ENCODE results near the gene TESMIN.

TESMIN gene

DNA sequence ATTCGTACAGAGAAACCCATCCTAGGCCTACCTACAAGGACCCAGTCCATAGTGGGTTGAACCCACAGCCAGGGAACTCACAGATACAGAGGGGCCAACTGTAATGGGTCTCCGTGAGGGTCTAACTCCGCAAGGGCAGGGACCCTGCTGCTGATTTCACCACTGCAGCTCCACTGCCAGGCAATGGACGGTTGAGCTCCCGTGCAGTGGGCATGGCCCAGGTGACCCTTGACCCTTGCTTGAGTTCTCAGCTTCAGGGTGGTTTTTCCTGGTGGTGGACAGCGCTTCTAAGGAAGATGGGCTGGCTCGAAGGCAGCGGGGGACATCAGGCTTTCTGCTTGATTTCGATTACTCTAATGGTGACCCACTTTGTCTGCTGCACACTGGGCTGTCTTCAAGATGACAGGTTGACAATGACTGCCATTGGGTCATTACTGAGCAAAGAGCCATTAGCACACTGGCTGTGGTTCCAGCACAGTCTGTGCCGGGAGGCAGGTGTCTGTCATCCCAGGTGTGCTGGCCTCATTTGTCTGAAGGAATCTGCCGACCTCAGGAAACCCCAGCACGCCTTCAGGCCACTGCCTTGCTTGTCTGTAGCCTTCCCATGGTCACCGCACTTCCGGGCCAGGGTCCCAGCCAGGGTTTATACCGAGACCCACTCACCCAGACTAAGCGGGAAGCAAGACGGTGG is 70.6 kb downstream of the TESMIN start:
- no peak for FAIRE-seq

DNA sequence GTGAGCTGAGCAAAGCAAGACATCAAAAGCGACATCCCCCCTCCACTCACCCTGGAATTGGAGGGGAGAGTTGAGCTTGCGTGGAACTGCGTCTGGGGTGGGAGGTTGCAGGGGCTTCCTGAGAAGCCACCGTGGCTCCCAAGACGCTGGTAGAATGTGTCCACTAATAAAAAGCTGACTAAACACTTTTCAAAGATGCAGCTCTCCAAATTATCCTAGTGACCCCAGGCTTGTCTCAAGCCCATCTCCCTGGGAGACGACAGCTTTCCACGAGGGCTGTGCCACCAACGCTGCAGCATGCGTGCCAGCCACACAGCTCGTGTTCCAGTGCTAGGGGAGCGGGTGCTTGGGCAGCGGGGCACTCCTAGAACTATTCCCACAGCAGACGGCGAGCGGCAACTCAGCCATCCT is 73.3 kb downstream of the TESMIN start:
- no peak for FAIRE-seq

DNA sequence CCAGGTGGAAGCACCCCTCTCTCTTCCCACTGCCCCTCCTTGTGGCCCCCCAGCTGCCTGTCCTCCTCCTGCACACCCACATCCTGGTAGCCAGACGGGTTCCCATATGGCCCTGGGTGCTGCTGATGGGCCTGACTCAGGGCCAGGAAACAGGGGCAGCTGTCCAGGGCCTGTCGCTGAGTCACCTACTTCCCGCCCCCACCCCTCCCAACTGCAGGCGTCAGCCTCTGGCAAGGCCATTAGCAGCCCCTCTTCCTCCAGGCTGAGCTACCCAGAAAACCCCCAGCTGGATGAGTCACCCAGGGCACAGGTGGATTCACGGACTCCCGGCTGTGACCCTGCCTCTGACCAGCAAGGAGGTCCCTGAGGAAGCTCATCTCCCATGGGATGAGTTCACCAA is 73.9 kb downstream of the TESMIN start:
- no peak for FAIRE-seq

DNA sequence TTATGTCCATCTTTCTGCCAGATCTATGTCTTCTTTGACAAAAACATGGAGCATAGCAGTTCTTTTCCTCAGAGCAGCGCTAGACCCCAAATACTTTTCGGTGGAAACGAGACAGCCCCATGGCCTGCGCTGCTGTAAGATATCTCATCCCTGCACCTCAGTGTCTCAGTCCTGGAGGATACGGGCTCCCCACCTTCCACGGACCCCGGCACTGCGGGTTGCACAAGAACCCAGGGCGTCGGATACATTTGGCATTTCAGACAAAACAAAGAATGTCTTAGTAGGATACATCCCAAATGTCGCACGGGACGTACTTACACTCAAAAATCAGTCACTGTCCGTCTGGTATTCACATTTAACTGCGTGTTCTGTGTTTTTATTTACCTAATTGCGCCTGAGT is 76.9 kb downstream of the TESMIN start:
- FAIRE-seq: no peak

DNA sequence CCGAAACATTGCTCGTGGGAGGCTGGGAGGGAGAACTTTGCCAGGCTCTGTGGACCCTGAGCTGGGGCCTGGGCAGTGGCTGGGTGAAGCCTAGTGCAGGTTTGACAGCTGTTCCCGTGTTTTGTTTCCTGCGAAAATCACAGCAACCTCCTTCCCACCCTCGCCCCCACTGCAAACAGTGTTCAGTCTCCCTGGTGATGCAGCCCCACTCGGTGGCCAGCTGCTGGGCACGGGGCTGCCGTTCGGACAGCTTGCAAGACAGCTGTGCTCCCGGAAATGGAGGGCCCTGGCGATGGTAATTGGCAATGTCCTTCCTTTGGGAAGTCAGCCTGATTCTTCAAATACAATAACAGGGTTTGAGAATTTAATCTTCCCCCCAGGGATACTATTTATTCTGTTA is 77.3 kb downstream of the TESMIN start:
- no peak for FAIRE-seq

DNA sequence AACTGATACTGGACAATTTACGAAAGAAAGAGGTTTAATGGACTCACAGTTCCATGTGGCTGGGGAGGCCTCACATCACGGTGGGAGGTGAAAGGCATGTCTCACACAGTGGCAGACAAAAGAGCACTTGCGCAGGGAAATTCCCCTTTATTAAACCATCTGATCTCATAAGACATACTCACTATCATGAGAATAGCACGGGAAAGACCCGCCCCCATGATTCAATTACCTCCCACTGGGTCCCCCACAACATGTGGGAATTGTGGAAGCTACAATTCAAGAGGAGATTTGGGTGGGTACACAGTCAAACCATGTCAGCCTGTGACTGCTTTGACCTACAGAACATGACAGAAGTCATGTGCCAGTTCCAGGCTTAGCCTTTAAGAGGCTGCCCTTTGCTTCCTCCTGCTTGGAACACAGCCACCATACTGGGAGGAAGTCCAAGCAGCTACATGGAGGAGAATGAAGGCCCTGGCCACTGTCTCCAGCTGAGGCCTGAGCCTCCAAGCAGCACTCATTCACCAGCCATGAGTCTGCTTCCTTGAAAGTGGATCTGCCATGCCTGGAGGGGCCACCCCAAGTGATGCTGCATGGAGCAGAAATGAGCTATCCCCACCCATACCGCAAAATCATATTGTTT is 77.9 kb downstream of the TESMIN start:
- FAIRE-seq: no peak

DNA sequence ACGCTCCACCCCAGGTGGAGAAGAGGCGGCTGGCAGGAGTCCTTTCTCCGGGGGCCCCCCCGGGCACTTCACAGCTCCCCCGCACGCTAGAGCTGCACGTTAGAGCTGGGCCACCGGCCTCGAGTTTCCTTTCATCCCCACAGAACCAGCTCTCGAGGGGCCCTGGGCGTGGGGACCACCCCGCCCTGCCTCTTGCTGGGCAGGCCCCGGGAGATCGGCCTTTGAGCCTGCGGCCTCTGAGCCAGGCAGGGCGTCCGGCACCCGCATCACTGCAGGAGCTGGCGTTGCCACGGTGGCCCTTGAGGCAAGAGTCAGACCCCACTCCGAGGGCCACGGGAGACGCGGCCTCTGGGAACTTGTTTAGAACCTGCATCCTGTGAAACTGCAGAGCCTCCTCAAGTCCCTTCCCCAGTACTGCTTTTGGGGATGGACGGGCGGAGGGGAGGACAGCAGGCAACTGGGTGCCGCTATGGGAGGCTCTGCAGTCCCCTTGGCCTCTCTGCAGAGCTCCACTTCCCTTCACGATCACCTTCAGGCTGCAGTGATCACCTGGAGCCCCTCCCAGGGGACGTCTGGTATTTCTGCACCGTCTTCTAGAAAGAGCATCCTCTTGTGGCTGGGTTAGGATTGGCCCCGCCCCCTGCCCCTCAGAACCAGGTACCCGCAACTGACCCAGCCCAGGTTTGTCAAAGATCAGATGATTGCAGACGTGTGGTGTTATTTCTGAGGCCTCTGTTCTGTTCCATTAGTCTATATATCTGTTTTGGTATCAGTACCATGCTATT is 80.9 kb downstream of the TESMIN start:
- FAIRE-seq: no peak

DNA sequence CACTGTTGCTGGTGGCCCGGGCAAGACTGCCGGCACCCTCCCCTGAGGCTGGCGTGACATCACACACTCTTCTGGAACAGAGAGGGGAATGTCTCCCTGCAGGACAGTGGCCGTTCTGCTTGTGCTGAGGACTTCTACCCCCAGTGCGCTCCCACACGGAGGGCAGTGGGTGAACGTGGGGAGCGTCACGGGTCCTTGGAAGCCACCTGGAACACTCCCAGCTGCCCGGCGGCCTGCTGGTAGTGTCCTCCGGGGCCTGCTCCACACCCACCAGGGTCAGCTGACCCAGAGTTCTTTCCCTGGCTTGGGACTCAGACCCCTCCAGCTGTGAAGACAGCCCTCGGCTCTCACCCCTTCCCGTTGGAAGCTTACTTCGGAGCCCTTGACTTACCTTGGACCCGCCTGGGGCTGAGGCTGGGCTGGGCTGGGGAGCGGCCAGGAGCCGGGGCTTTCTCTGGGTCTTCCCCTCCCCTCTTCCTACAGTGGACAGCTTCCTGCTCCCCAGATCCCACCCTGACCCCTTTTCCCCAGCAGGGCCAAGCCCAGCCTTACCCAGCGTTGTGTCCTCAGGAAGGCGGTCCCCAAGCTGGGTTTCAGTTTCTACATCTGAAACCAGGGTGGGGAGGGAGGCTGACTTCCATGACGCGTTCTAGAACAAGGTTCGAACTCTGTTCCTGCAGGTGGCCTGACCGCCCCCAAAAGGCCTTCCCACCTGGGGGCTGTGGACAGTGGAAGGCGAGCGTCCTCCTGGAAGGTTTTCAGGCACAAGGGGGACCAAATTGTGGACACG is 81.8 kb downstream of the TESMIN start:
- no peak for FAIRE-seq

DNA sequence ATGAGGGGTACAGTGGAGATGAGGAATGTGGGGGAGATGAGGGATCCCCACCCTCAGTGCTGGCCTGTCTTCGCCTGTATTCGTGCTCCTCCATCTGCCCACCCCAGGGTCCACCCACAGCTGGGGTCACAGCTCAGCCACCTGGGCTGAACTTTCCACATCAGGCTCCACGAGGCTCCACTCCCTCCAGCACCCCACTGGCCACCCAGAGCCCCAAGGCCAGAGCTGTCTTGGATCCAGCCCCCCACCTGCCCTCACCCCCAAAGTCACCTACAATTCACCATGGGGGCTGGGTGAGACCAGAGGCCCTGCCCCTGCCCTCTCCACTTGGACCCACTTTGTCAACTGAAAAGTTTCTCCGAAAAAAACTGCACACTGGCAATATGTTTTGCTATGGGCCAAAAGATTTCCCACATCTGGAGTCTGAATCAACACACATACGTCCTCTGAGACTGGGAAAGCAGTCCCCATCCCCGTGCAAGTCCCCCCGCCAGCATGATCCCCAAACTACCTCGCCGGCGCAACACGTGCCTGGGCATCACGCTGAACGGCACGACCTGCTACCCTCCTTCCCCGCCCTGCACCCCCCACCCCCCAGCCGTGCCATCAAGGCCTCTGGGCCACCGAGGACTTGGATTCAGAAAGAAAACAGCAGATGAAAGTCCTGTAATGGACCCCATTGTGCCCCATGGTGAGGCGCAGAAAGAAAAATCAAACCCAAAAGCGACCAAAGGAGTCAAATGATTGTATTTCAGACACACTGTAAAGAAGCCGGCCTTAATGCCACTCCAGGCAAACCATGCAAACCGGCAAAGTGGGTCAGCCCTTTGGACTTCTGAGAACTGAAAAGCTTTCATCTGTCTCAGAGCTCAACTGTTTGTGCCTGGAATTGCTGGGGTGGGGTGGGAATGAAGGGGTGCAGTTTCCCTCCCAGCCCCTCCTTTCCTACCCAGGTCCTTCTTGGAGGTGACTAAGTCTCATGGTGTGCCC is 83.5 kb downstream of the TESMIN start:
- no peak for FAIRE-seq

DNA sequence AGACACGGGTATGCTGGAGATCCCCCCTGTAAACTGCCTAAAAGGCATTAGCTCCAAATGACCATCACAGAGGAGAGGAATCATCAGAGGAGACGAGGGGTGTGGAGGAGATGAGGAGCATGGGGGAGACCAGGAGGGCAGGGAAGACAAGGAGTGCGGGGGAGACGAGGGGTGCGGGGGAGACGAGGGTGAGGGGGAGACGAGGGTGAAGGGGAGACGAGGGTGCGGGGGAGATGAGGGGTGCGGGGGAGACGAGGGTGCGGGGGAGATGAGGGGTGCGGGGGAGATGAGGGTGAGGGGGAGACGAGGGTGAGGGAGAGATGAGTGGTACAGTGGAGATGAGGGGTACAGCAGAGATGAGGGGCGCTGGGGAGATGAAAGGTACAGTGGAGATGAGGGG is 84.5 kb downstream of the TESMIN start:
- FAIRE-seq: no peak

DNA sequence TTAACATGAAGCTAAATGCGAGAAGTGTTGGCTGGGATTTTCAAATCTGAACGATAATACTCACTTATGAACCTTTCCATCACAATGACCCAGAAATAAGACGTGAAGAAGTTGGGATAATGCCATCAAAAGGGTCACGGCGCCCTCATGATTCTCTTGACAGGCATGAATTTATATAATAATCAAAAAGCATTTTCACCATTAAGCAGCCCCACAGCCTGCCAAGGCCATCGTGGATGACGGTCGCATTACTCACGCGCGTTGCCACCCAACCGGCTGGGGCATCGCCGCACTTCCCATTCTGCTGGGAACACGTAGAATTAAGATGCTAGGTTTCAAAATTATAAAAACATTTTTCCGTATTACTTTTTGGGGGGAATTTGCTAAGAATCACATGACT is 85.9 kb downstream of the TESMIN start:
- no peak for FAIRE-seq

DNA sequence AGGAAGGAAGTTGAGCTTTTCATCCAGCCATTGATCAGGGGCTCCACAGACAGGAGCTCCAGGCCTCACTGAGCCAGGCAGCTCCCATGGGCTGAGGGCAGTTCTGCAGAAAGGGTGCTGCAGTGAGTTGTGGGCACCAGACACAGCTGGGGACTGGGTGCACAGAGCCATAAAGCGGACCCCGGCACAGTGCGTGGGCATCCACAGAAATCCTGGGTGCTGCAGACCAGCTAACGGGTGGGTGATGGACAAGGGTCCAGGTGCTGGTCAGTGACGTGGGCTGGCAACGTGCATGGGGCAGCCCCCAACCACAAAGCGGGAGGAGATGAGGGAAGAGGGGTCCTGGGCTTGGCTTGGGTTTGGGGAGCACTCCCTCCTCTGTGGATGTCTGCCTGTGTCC is 86.4 kb downstream of the TESMIN start:
- no peak for FAIRE-seq

DNA sequence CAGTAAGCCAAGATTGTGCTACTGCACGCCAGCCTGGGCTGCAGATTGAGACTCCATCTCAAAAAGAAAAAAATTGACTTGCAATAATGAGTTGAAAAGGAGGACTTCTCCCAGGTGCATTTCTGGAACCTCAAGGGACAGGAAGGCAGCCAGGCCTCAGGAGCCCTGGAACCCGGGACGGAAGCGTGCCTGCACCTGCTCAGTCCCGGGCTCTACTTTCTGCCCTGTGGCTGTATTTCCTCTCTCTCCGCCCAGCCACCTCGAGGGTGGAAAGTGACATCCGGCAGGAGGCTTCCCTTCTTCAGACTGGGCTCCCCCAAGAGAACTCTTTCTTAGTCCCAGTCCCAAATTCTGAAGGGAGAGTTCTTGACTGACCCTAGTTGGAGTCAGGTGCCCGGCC is 87.2 kb downstream of the TESMIN start:
- FAIRE-seq: no peak

DNA sequence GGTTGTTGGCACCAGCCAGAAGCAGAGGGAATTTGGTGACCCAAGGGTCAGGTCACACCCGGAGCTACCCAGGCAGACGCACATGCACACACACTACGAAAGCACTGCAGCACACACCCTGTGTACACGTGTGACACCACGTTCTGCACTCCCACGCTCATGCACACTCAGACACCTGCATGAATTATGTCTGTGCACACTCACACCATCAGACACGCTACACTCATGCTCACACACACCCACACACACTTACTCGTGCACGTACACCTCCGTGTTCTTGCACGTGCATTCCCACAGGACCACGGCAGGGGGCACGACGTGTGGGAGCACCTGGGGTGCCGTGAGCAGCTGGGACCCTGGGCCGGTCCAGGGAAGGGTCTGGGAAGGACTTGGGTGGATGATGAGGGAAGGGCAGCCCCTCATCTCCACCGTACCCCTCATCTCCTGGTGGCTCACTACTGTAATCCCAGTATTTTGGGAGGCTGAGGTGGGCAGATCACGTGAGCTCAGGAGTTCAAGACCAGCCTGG is 87.8 kb downstream of the TESMIN start:
- FAIRE-seq: no peak

DNA sequence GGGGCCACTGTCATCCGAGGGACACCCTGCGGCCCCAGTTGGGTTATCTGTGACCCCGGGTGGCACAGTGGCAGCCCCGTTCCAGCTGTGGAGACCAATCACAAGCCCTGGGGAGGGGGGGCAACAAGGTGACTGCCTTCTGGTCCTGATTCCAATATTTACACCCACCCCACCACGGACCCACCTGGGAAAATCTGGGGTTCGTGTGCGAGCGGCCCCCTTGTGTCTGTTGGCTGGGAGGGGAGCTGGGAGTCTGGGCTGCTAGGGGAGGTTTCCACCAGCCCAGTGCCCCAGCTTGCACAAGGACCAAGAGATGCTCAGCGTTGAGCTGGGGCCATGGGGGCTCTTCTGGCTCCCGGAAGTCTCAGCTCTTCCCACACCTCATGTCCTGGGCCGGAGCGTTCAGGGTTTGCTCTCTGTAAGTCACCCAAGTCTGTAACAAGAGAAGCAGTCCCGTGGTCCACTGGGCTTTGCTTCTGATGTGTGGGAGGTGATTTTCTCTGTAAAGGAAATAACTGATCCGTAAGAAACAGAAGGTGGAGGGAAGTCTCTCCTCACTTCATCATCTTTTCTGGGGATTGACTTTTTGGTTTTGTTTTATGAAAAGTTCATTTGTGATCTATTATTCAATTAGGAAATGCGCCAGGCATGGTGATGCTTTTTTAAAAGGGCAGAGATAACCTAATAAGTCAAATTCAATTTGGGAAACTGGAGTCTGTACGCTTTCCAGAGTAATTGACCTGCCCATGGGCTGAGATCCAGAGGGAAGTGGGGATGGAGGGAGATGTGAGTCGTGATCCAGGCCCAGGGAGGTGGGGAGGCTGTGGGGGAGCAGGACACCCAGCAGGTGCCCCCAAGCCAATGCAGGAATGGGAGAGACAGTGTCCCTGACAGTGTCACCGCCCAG is 89.4 kb downstream of the TESMIN start:
- no peak for FAIRE-seq

DNA sequence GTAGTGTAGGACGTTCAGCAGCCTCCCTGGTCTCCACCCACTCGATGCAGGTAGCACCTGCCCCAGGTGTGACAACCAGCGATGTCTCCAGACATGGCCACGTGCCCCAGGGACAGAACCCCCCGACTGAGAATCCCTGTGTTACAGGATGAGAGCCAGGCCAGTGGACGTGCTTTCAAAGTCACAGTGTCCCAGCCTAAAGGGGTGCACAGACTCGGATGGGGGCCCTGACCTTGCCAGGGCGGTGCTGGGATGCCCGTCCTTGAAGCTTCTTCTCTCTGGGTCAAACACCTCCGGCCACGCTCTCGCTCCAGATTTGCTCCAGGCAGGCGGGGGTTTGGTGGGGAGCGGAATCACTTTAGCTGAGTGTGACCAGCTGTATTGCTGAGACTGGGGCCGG is 90.3 kb downstream of the TESMIN start:
- FAIRE-seq: no peak

DNA sequence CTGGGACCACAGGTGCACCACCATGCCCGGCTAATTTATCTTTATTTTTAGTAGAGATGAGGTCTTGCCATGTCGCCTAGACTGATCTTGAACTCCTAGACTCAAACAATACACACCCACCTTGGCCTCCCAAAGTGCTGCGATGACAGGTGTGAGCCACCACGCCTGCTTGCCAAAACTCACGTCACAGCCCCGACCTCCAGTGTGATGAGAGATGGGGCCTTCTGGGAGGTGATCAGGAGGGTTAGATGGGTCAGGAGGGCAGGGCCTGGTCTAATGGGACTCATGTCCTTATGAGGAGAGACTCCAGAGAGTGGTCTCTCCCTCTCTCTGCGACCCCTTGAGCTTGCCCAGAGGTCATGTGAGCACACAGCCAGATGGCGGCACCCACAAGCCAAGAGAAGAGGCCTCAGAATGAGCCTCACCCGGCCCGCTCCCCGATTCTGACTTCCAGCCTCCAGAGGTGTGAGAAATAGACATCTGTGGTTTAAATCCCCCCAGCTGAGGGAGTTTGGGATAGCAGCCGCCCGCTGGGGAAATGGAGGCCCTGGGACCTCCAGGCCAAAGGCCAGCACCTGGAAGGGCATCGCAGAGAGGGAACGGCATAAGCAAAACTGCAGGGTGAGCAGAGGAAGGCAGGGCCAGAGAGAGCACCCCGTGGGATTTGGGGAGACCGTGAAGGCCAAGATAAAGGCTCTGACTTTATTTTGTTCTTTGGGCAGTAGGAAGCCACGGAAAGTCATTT is 91.1 kb downstream of the TESMIN start:
- no peak for FAIRE-seq

DNA sequence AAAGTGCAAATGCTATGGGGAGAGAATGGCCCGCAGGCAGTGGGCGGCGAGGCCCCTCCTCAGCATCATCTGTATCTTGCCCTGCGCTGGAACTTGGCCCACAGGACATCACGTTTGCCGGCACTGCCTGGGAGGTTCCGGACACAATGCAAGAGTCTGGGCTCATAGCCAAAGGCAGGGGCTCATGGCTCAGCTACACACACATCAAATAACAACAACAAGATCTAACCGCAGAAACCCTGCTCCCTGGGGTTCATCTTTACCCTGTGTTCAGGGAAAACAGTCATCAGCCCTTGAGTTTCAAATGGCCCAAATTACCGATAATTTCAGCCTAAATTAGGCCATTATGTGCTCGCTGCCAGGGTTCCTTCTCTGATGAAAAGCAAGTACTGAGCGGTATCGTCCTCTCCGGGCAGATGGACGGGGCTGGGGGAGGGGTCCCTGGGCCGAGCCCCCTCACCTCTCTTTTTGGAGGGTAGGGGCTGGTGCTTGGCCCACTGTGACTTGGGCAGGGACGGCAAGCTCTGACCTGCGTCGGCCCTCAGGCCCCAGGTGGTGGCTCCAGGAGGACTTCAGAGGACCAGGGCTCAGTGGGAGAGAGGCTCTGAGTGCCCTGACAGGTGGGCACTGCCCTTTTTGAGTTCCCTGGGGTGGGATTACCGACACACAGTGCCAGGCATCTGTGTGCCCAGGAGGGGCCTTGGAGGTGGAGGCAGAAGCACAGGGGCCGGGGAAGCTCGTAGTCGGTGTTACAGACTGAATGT is 92.0 kb downstream of the TESMIN start:
- no peak for FAIRE-seq

DNA sequence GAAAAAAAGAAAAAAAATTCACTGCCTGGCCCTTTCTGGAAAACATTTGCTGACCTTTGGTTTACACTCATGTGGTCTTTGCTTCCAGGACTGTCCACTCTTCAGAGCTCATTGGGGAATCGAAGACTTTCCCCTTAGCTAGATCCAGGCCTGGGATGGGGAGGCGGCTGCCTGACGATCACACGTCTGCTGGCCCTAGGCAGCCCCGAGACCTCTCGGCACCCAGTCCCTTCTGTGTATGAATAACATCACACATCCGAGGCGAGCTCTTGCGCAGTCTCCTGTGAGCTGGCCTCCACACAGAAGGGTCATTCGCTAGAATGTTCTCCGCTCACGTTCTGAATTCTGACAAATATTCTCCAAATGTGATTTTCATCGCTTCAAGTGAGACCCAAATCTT is 92.7 kb downstream of the TESMIN start:
- no peak for FAIRE-seq

Measured in G401.6 (cell line).